ENCODE results near the gene DMXL2. TPM values are rescaled to one million over a fixed set of nuclear protein-coding genes. Genes with fewer than 3 reads are reported as not detected.

The DMXL2 gene, protein sequence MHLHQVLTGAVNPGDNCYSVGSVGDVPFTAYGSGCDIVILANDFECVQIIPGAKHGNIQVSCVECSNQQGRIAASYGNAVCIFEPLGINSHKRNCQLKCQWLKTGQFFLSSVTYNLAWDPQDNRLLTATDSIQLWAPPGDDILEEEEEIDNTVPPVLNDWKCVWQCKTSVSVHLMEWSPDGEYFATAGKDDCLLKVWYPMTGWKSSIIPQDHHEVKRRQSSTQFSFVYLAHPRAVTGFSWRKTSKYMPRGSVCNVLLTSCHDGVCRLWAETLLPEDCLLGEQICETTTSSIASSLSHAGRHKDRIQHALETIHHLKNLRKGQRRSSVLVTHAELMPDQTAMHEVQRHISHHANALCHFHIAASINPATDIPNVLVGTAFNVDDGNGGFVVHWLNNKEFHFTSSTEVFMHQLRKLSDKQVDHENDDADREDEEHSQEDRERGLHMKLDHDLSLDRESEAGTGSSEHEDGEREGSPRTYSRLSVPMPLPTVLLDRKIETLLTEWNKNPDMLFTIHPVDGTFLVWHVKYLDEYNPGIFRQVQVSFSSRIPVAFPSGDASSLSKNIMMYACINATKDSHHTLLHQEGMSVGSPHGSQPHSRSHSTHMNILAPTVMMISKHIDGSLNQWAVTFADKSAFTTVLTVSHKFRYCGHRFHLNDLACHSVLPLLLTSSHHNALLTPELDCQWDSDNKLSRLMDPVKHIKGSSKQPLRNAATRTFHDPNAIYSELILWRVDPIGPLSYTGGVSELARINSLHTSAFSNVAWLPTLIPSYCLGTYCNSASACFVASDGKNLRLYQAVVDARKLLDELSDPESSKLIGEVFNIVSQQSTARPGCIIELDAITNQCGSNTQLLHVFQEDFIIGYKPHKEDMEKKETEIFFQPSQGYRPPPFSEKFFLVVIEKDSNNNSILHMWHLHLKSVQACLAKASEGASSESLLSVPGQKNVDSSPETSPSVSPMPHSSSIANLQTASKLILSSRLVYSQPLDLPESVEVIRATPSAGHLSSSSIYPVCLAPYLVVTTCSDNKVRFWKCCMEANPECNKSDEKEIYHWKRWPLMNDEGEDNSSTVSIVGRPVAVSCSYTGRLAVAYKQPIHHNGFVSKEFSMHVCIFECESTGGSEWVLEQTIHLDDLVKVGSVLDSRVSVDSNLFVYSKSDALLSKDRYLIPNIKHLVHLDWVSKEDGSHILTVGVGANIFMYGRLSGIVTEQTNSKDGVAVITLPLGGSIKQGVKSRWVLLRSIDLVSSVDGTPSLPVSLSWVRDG (N-terminal part only)
- 42.7 and 77.5 TPM in 2 replicates for total RNA-seq

DNA sequence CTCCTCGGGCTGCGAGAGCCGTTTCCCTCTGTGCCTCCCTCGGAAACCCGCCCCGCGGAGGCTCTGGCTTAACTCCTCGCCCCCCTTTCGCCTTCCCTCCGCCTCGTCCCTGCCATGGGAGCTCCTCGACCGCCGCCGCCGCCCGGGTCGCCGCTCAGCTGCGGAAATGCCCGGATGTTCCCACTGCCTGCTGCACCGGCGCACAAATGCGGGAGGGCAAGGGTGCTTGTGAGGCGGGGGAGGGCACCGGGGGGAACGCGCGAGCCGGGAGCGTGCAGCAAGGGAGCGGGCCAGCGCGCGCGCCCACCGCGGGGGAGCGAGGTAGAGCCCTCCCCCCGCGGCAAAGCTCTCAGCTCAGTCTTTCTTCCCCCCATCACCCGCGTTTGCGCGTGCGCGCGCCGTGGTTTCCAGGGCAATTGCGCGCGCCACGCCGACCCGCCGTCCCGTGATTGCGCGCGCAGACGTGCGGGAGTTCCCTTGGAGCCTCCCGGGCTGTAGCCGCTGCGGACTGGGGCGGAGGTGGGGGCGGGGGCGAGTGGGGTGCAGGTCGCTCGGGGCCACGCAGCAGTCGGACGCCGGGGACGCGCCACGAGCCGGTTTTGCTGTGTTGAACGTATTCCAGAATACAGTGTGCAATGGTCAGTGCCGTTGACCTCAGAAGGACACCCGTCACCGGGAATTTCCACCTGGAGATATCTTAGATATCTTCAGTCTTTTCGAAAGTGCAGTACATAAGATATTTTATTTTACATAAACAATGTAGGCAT is at the start of gene DMXL2:
Gene DMXL2 (minus strand): TSS at position 168 of the 767 bp plus-strand sequence. CDS start 226 bp downstream, outside the sequence.

Other genes with a start within 250 kb of the DMXL2 start
- gene SCG3, start 58.7 kb upstream of the DMXL2 start, total RNA-seq = not detected in 2 replicates
- 2.2 and 3.3 TPM in 2 replicates for gene LYSMD2, start 114.9 kb upstream of the DMXL2 start, total RNA-seq
- gene TMOD2, start 128.8 kb upstream of the DMXL2 start, total RNA-seq = 0.66 and 4.2 TPM in 2 replicates
- gene TMOD3, start 206.9 kb upstream of the DMXL2 start, total RNA-seq = 26.7 and 60.6 TPM in 2 replicates

Data from placental pericyte (primary cell).